Tibial artery (tissue), 4 donors: Measurements from ENCODE around the gene MYH13.

ENCODE experiments used
- DNase-seq, 2 donors: peaks; one replicate each; pipeline ENCODE4 v3.0.0-alpha.2; 2019
- H3K27ac ChIP-seq, 2 donors: fragments of 200-600 bp; sonication (generic) in 1 of 2; 1 replicate in 1 of 2; 2 replicates in 1 of 2; pipeline ENCODE4 v1.5.1; 2018 to 2019; ENCODE audit warnings: mild to moderate bottlenecking in 1 of 2
- H3K27me3 ChIP-seq, 2 donors: fragments of 200-600 bp; sonication (generic) in 1 of 2; one replicate each; pipeline versions ENCODE4 v1.5.1 to v1.6.0; 2016 to 2019
- H3K36me3 ChIP-seq, 3 donors: fragments of 200-600 bp; sonication (generic) in 2 of 3; one replicate each; pipeline ENCODE4 v1.5.1; 2016 to 2019; ENCODE audit warnings: mild to moderate bottlenecking in 2 of 3
- H3K4me1 ChIP-seq, 4 donors: fragments of 200-600 bp; sonication (generic) in 2 of 4; 1 replicate in 3 of 4; 2 replicates in 1 of 4; pipeline ENCODE4 v1.5.1; 2016 to 2019
- H3K4me3 ChIP-seq, 2 donors: fragments of 200-600 bp; sonication (generic) in 1 of 2; 1 replicate in 1 of 2; 2 replicates in 1 of 2; pipeline ENCODE4 v1.5.1; 2018 to 2019; ENCODE audit warnings: mild to moderate bottlenecking in 2 of 2
- H3K9me3 ChIP-seq, 3 donors: fragments of 200-600 bp; sonication (generic) in 1 of 3; one replicate each; pipeline ENCODE4 v1.5.1; 2016 to 2019
- CTCF ChIP-seq, 2 experiments: fragments of 200-600 bp in 1 of 2; fragments of 450-650 bp in 1 of 2; IDR thresholded peaks; one replicate each; pipeline ENCODE4 v1.5.1; 2017 to 2019; ENCODE audit warnings: antibody characterized with exemption in 2 of 2, mild to moderate bottlenecking in 1 of 2, moderate library complexity in 1 of 2
- intact Hi-C: fragments of 100-400 bp; cut with DNase I; formaldehyde crosslinking; loops from one replicate; pipeline ENCODE4 v1.15.0; 2023; ENCODE audit warnings: low total_unique reads

The MYH13 gene

GRCh38 chr17:10265100-10265810 lies 107.6 kb downstream of the MYH13 start:
- no peak for TF ChIP-seq CTCF (IDR thresholded peaks at IDR 0.05)
- Histone ChIP-seq H3K4me1 (no peaks in the 10 kb centered on the region), H3K36me3 (no peaks in the 10 kb centered on the region), H3K27ac (no peak overlapping the region), H3K9me3 (no peaks in the 10 kb centered on the region), H3K27me3 (no peaks in the 10 kb centered on the region), H3K4me3 (no peak overlapping the region)
- DNase-seq = no peak
- intact Hi-C loops = no loop called here

GRCh38 chr17:10264051-10264450 lies 108.8 kb downstream of the MYH13 start:
- H3K27me3 ChIP-seq = no peaks in the 10 kb centered on the region
- intact Hi-C loops = no loop called here
- no peak overlapping the region for H3K27ac ChIP-seq
- no peak for TF ChIP-seq CTCF (IDR thresholded peaks at IDR 0.05)
- DNase-seq = no peak
- H3K36me3 ChIP-seq = no peaks in the 10 kb centered on the region
- H3K4me1 ChIP-seq = no peaks in the 10 kb centered on the region
- H3K9me3 ChIP-seq = no peaks in the 10 kb centered on the region
- no peak overlapping the region for H3K4me3 ChIP-seq

GRCh38 chr17:10262451-10262850 lies 110.4 kb downstream of the MYH13 start:
- Histone ChIP-seq H3K27ac (no peak overlapping the region), H3K27me3 (no peaks in the 10 kb centered on the region), H3K4me1 (no peaks in the 10 kb centered on the region), H3K4me3 (no peak overlapping the region), H3K36me3 (no peaks in the 10 kb centered on the region), H3K9me3 (no peaks in the 10 kb centered on the region)
- intact Hi-C loops = no loop called here
- no peak for TF ChIP-seq CTCF (IDR thresholded peaks at IDR 0.05)
- DNase-seq = no peak

- H3K36me3 ChIP-seq = no peaks in the 10 kb centered on the region
- H3K9me3 ChIP-seq = no peaks in the 10 kb centered on the region
- no peak overlapping the region for H3K4me3 ChIP-seq
- intact Hi-C loops = no loop called here
- H3K27me3 ChIP-seq = no peaks in the 10 kb centered on the region
- DNase-seq = no peak
- H3K27ac ChIP-seq = no peak overlapping the region
- H3K4me1 ChIP-seq = no peaks in the 10 kb centered on the region
- TF ChIP-seq CTCF (IDR thresholded peaks at IDR 0.05) = no peak
Measured at GRCh38 chr17:10261098-10261497, 111.7 kb downstream of the MYH13 start.

GRCh38 chr17:10251212-10251948 lies 121.4 kb downstream of the MYH13 start:
- intact Hi-C loops = no loop called here
- no peak overlapping the region for H3K4me3 ChIP-seq
- H3K9me3 ChIP-seq = no peaks in the 10 kb centered on the region
- no peaks in the 10 kb centered on the region for H3K27me3 ChIP-seq
- TF ChIP-seq CTCF (IDR thresholded peaks at IDR 0.05) = no peak
- no peak overlapping the region for H3K27ac ChIP-seq
- no peaks in the 10 kb centered on the region for H3K36me3 ChIP-seq
- no peaks in the 10 kb centered on the region for H3K4me1 ChIP-seq
- no peak for DNase-seq
